GM12872 (cell line): Measurements from ENCODE around the gene EVX1.

Experiments
- TF ChIP-seq, protein P1 (sequence below): IDR thresholded peaks from 3 replicates; pipeline ENCODE4 v1.5.1; 2011; ENCODE audit warnings: low read depth, mild to moderate bottlenecking, low read length, moderate library complexity; ENCODE audit not compliant: insufficient read depth

EVX1 gene

GRCh38 chr7:27240015-27240731 is 2.4 kb upstream of the EVX1 start:
- TF ChIP-seq, protein P1, sequence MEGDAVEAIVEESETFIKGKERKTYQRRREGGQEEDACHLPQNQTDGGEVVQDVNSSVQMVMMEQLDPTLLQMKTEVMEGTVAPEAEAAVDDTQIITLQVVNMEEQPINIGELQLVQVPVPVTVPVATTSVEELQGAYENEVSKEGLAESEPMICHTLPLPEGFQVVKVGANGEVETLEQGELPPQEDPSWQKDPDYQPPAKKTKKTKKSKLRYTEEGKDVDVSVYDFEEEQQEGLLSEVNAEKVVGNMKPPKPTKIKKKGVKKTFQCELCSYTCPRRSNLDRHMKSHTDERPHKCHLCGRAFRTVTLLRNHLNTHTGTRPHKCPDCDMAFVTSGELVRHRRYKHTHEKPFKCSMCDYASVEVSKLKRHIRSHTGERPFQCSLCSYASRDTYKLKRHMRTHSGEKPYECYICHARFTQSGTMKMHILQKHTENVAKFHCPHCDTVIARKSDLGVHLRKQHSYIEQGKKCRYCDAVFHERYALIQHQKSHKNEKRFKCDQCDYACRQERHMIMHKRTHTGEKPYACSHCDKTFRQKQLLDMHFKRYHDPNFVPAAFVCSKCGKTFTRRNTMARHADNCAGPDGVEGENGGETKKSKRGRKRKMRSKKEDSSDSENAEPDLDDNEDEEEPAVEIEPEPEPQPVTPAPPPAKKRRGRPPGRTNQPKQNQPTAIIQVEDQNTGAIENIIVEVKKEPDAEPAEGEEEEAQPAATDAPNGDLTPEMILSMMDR, result no peak

- TF ChIP-seq, protein P1, result no peak
Measured at GRCh38 chr7:27241189-27242056, 1.2 kb upstream of the EVX1 start.

DNA sequence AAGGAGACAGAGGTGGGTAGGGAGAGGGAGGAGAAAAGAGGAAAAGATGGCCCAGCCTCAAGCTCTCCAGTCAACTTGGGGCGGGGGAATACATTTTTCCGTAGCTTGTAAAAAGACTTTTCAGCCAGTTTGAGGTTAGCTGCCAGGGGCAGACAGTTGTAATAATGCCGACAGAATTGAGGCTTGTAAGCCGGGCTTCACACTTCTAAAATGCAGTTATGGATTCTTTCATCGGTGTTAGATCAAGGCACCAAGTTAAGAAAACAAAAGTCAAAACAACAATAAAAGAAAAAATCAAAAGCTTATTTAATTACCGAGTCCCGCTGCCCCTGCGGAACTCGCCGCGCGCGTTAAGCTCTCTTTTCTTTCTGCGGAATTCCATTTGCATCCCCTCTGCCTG is 448 bp upstream of the EVX1 start:
- TF ChIP-seq, protein P1, result no peak

DNA sequence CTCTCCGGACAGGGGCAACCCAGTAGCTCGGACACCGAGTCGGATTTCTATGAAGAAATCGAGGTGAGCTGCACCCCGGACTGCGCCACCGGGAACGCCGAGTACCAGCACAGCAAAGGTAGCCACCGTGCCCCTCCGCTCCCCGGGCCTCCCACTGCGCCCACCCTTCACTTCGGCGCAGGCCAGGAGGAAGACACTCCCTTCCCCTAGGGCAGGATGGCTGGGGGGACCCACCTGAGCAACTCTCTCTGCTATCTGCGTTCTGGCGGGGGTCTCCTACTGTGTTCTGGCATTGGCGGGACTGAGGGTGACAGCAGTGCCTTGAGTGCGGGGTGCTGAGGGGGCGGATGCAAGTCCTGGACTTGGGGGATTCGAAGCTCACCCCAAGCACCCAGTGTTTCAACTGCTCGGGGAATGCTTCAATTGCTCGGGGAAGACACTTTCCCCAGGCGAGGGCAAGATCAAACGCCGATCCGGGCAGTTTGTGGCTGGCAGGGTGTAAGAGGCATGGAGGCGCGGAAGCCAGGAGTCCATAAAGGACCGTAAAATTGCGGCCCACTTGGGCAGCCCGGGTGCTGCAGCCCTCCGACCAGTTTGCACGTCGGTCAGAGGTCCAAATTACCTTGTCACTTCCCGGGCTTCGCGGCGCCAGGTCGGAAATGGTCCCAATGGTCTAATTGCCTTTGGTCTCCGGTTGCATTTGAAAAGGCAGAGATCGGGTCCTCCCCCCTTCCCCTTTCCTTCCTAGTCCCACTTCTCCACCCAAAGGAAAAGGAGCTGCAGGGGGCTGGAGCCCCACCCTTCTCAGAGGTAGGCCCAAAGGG is 950 bp downstream of the EVX1 start:
- TF ChIP-seq, protein P1, result no peak

DNA sequence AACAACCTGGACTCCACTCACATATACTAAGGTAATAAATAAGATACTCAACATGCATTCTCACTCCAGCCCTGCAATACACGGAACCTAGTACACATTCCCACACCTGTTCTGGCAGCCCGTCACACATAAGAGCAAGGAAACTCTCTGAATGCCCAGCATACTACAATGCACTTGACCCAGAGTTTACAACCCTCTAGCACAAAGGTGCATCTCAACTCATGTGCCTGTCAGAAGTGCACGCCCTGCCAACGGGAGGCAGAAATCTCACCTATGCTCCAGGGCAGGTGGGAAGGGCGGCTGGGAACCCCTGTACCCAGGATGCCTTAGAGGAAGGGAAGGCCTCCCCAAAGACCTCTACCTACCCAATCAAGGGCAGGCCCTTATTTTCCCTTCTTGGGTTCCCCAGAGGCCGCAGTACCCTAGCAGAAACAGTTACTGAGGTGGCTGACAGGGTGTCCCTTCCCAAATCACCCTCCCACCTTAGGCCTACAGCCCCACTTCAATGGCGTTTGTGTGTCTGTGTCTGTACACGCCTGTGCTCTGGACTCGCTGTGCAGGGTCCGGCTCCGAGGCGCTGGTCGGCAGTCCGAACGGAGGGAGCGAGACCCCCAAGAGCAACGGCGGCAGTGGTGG is 2.0 kb downstream of the EVX1 start:
- TF ChIP-seq, protein P1, result no peak

GRCh38 chr7:27245124-27245797 is 2.7 kb downstream of the EVX1 start:
- TF ChIP-seq, protein P1, result no peak
